ENCODE results near the gene SENP8. TPM values are rescaled to one million over a fixed set of nuclear protein-coding genes. Genes with fewer than 3 reads are reported as not detected.

The SENP8 gene
- total and polyA plus RNA-seq, 2 of the 4 experiments (the other 2 are of a cell fraction), result 1.6 to 2.9 TPM

DNA sequence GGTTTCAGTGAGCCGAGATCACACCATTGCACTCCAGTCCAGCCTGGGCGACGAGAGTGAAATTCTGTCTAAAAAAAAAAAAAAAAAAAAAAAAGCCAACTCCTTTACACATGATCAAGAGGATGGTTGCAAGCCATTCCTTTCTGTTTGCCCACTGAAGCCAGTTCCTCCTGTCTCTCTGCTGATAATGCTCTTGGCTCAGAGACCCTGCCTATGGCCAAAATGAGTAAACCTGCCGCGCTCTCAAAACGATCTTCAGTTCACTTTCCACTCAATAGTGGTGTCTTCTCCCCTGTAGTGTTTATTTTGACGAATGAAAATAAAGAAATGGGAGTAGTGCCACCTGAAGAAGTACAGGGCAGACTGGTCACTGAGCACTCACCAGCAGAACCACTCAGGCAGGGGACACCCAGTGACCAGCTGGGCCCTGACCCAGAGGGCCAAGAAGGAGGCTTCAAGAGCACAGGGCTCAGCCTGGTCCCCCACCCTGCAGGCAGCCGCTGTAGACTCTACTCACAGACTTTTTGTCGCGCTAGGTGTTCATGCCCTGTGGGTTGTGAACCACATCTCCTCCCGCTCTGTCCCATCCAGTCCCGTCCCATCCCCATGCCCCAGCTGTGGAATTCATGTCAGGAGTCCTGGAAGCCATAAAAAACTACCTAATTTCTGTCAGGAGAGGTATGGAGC, 55.8 kb downstream of the SENP8 start:
- ChIA-PET CTCF (no interaction called here), POLR2A (ENCODE audit: unreplicated experiment) (no interaction called here)
- no peak overlapping the region for H3K4me2 ChIP-seq (ENCODE audit: low read depth, low read length)
- H2BK20ac ChIP-seq (ENCODE audit: low read depth, low read length), result no peak overlapping the region
- H2BK120ac ChIP-seq (ENCODE audit: low read depth, low read length), result no peak overlapping the region
- no peak overlapping the region for H4K91ac ChIP-seq (ENCODE audit: insufficient read depth, low read depth, low read length)
- H3K36me3 ChIP-seq (ENCODE audit: control insufficient read depth, insufficient read depth, low read length), result no peaks in the 10 kb centered on the region
- H3K9ac ChIP-seq (ENCODE audit: low read depth, low read length), result no peak overlapping the region
- no peak overlapping the region for H3K4ac ChIP-seq (ENCODE audit: low read depth, low read length)
- H4K20me1 ChIP-seq (ENCODE audit: insufficient read depth, low read length), result no peaks in the 10 kb centered on the region
- DNase-seq (no peak), ATAC-seq (ENCODE audit: low read depth) (no peak)
- H3K9me1 ChIP-seq (ENCODE audit: insufficient read depth, low read length), result no peaks in the 10 kb centered on the region; the same call in 1 of the 2 replicates
- dilution Hi-C loops (cut with HindIII; ENCODE audit: low sequenced_read_pairs, unreplicated experiment), result no loop called here
- BruUV-seq (replicated peaks), result no TSS peak
- in situ Hi-C loops (cut with MboI; ENCODE audit: low sequenced_read_pairs), result no loop called here
- no peak overlapping the region for H4K8ac ChIP-seq (ENCODE audit: low read depth in 2 of 2, low read length in 2 of 2)
- no peak overlapping the region for H2AK5ac ChIP-seq (ENCODE audit: low read depth, low read length)
- no peak overlapping the region for H3K4me3 ChIP-seq (ENCODE audit: insufficient read depth, low read depth, low read length)
- no peak overlapping the region for H2AFZ ChIP-seq (replicated peaks; ENCODE audit: low read length, poor library complexity)
- H3K4me1 ChIP-seq (ENCODE audit: control insufficient read depth, insufficient read depth, low read length), result peaks cover under 1% of the 10 kb centered on the region; the same call in 1 of the 2 replicates
- no peak overlapping the region for H4K5ac ChIP-seq (ENCODE audit: low read depth, low read length)
- H3K18ac ChIP-seq (ENCODE audit: low read depth, low read length), result no peak overlapping the region
- H3K27ac ChIP-seq (ENCODE audit: insufficient read depth, low read length), result no peak overlapping the region
- H3K14ac ChIP-seq (replicated peaks; ENCODE audit: low read depth, low read length), result no peak overlapping the region
- no CpG with 5 or more reads among the region's 12 CpGs for WGBS, 2 experiments (ENCODE audit: extremely low coverage in 2 of 2, insufficient read length in 1 of 2)
- no peak overlapping the region for H3K56ac ChIP-seq (ENCODE audit: extremely low read depth, insufficient read depth, low read length)
- no peak overlapping the region for H2BK5ac ChIP-seq (ENCODE audit: low read depth, low read length, poor library complexity, severe bottlenecking)
- H3K9me3 ChIP-seq (ENCODE audit: control insufficient read depth, insufficient read depth, low read length), result no peaks in the 10 kb centered on the region
- peaks cover 59% of the 10 kb centered on the region for H3K27me3 ChIP-seq (ENCODE audit: control insufficient read depth, insufficient read depth, low read length)
- TF ChIP-seq, protein P1, sequence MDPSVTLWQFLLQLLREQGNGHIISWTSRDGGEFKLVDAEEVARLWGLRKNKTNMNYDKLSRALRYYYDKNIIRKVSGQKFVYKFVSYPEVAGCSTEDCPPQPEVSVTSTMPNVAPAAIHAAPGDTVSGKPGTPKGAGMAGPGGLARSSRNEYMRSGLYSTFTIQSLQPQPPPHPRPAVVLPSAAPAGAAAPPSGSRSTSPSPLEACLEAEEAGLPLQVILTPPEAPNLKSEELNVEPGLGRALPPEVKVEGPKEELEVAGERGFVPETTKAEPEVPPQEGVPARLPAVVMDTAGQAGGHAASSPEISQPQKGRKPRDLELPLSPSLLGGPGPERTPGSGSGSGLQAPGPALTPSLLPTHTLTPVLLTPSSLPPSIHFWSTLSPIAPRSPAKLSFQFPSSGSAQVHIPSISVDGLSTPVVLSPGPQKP (IDR thresholded peaks at IDR 0.05; ENCODE audit: borderline replicate concordance, low read depth, low read length), result no peak
- TF ChIP-seq POLR2A (IDR thresholded peaks at IDR 0.05; ENCODE audit: low read depth, low read length) (no peak), CHD1 (IDR thresholded peaks at IDR 0.05; ENCODE audit: low read depth, low read length) (no peak)
- H2AK9ac ChIP-seq (replicated peaks; ENCODE audit: low read depth, low read length, poor library complexity), result no peak overlapping the region
- H2BK15ac ChIP-seq (ENCODE audit: low read depth, low read length), result no peak overlapping the region
- no peak overlapping the region for H3K23ac ChIP-seq (ENCODE audit: low read depth, low read length)
- intact Hi-C loops (cut with micrococcal nuclease), result no loop called here
- H3K79me1 ChIP-seq (ENCODE audit: low read depth in 1 of 2, low read length in 2 of 2), result no peaks in the 10 kb centered on the region

All from IMR-90 (cell line).